NCI-H1105 treated with DMSO at 0.1 percent for 48 hours (cell line): Measurements from ENCODE around the gene ZNF385B.

Experiments used
- DNase-seq: peaks from one replicate; lab custom pipeline; 2025; lab: John Stamatoyannopoulos, UW

Gene ZNF385B

DNA sequence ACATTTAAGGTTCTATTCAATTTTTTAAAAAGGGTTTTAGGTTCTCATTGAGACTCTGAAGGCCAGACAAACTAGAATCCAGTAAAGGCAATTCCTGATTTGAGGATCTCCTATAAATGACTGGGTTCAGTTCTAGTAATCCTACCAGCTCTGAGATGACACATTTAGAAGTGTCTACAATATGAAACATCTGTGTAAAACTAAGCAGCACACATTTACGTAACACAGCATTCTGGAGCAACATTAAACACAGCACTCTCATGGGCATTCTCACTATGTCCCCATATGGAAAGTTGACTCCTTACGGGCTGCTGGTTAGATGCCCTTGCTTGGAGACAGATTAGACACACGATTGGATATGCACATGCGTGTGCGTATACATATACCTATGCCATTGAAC, 114.4 kb downstream of the ZNF385B start:
- DNase-seq = no peak

DNA sequence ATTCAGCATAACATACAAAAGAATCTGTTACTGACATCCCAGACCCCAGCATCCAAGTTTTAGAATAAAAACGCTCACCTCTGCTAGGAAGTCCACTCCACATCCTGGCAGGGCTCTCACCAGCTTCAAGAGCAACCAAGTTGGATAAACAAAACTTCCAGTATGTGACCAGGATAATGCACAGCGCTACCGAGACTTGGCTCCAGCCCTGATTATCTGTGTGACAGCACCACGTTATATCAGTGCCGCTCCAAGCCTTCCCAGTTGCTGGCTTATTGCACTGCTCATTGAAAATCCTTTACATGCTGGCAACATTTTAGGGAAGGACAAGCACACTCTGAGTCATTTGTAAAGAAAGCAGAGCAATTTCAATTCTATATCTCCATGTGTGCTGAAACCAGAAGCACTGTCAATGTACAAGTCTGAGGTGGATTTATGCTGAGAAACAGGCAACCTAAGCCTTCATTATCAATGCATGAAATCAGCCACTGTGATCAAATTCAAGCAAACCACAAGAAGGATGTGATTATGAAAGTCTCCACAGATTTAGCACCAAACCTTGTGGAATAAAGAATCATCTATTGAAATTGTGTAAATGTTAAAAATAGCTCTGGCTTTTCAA, 115.7 kb downstream of the ZNF385B start:
- DNase-seq = no peak

DNA sequence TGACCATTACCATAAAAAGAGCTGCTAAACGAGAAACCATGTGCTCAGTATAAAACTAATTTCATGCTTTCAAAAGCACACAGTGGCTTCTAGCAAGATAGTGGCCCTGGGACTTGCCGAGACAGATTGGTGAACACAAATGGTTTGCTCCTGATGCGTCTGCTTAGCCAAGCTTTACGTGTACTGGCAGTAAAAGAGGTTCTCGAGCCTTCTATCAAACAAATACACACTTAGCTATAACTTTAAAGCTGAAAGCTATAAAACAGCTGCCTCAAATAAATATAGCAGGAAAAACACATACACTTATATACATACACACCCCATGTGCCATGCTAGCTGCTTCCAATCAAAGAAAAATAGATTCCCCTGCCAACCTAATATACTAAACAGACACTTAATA, 117.0 kb downstream of the ZNF385B start:
- no peak for DNase-seq

DNA sequence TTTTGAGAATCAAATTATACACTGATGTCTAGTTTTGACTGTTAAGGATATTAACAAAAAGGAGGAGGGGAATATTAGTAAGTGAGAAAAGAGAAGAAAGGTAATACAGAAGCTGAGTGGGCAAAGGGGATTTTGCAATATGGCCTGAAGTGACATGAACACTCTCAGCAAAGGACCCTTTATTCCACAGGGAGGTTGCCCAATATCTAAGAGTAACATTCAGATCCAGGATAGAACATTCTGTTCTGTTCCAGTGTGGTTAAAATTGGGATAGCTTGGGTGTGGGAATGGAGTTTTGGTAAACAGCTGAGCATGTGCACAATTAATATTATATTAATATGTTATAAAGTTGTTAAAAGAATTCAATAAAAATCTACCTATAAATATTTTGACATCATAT, 120.1 kb downstream of the ZNF385B start:
- no peak for DNase-seq

GRCh38 chr2:179729966-179730365, 131.4 kb downstream of the ZNF385B start:
- DNase-seq = no peak

GRCh38 chr2:179726461-179727180, 134.8 kb downstream of the ZNF385B start:
- DNase-seq = no peak

GRCh38 chr2:179724403-179724802, 137.0 kb downstream of the ZNF385B start:
- no peak for DNase-seq

DNA sequence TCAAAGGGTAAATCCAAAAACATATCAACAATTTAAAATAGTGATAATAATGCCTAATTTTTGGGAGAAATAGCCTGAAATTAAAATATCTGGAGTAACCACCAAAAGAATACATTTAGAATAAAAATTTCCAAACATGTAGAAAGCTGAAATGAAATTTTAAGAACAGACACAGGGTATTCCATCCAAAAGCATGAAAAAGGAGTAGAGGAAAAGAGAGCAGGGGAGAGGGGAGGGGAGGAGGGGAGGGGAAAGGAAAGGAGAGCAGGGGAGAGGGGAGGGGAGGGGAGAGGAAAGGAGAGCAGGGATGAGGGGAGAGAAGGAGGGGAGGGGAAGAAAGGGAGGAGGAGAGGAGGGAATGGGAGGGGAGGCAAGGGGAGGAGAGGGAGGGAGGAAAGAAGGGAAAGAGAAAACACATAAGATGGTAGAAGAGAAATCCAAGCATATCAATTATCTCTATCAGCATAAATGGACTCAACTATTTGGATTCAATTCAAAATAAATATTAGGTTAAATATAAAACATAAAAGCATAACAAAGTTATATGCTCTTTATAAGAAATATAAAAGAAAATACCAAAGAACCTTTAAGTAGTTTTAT, 141.1 kb downstream of the ZNF385B start:
- DNase-seq = no peak

DNA sequence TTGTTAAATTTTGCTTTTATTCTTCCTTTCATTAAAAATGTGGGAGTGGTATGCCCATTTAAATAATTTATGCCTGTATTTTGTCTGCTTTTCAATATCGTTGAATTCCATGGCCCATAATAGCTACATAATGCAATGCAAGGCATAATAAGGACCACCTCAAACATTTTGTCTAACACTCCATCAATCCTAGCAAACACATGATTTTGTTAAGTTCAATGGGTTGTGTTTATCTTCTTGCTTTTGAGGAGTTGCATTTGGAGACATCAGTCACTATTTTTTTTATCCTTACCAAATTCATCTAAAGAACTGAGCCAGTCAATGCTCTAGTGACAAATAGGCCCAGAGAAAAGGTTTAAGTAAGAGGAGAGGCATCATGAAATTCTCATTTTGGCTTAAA, 145.5 kb downstream of the ZNF385B start:
- DNase-seq = no peak

- DNase-seq = no peak
These were observed 146.2 kb downstream of the ZNF385B start for GRCh38 chr2:179715196-179715595.

DNA sequence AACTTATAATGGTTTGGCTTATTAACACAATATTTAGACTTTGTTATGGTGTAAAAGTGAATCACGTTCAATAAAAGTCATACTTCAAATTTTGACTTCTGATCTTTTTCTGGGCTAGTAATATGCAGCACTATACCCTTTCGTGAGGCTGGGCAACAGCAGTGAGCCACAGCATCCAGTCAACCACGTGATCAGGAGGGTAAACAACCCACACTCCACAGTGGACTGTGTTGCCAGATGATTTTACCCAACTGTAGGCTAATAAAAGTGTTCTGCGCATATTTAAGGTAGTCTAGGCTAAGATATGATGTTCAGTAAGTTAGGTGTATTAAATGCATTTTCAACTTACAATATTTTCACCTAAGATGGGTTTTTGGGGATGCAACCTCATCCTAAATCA, 148.6 kb downstream of the ZNF385B start:
- no peak for DNase-seq

DNA sequence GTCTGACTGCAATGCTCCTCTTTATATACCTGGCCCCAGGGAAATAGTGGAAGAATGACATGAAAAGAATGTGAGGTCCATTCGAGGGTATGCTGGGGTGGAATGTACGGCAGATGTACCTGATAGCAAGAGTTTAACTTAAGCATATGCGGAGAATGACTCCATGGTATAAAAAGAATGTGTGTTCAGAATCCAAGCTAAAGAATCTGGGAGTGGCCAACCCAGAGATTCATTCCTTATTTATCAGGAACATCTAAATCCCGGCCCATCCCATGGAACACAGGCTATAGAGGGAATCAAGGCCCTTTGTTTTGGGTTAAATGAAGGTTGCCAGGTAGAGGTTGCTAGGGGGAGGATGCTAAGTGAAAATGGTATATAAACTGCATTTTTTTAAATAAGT, 150.0 kb downstream of the ZNF385B start:
- DNase-seq = no peak

GRCh38 chr2:179703702-179704101, 157.7 kb downstream of the ZNF385B start:
- DNase-seq = peak; percentile 64

DNA sequence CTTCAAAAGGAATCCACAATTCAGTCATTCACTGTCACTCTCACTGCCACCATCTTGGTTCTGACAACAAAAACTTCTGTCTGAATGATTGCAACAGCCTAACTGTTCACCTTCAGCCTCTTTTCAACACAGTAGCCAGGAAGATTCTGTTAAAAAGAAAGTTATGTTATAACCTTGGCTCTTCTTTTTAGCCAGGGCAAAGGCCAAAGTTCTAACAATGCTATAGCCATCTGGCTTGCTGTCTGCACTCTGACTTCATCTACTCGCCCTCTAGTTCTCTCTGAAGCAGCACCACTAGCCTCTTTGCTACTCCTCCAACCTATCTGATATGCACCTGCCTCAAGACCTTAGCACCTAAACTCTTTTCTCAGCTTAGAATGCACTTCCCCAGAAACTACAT, 158.5 kb downstream of the ZNF385B start:
- DNase-seq = no peak

DNA sequence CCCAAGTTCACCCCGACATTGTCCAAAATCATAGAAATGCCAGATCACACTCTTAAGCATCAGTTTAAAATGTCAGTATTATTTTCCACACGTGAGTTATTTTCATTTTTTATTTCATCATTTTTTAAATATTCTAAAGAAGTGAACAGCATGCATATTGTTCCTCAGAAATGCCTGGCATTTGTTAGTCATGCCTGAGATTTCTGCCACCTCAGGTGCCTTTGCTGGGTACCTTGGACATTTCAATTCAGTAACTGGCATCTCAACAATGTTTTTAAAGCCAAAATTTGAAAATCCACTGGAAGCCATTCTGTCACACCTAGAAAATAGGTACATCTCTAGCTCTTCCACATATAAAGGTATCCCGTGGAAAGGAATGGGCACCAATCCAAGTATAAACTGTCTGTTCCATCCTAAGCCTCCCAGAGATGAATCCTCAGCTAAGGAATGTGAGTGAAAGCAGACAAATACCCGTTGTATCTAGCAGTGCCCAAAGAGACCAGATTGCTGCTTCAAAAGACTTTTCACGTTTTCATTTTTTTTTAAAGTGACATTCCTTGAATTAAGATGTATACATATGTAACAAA, 159.8 kb downstream of the ZNF385B start:
- no peak for DNase-seq

GRCh38 chr2:179695486-179695885, 165.9 kb downstream of the ZNF385B start:
- no peak for DNase-seq

DNA sequence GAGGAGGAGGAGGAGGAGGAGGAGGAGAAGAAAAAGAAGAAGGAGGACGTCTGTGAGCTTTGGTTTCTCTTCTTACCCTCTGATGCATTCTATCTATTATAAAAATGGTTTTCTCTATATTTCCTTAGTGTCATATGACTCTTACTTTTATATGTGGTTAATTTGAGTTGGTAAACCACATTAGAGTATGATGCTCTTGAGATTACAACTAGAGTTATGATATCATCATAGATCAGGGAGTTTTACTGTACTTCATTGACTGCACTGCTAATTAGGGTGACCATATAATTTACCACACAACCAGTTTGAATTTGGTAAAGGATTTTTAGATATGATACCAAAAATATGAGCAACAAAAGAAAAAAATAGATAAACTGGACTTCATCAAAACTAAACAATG, 166.4 kb downstream of the ZNF385B start:
- no peak for DNase-seq

DNA sequence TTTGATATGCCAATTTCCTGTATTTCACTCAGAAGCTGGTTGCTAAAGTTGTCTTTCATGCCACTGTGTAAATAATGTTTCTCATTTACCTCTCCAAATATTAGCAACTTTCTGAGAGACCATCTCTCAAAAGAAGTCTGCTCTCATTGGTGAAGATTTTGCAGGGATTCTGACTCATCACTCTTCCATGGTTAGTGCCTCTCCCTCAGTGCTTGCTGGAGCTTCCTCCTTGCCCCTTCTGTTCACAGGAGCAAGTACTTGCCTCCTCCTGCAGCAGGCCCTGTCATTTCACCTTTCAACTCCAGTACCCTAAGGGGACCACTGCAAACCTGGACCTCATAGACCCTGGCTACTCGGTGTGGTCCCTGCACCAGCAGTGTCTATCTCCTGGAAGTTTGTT, 168.8 kb downstream of the ZNF385B start:
- no peak for DNase-seq

GRCh38 chr2:179692043-179692442, 169.4 kb downstream of the ZNF385B start:
- no peak for DNase-seq

DNA sequence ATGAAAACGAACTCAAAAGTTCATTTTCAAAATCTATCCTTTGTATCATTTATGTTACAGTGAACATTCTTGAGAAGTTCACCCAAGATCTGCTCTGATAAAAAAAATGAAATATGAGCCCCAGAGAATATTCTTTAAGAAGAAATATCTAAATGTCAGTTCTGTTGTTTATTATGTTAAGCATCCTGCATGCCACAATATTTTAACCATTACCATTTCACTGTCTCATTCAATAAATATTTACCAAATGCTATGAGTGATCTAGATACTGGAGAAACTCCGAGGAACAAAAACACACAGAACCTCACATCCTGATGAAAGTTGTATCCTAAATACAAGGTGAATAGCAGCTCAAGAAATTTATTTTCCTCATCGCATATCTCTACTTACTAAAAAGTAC, 170.2 kb downstream of the ZNF385B start:
- no peak for DNase-seq

DNA sequence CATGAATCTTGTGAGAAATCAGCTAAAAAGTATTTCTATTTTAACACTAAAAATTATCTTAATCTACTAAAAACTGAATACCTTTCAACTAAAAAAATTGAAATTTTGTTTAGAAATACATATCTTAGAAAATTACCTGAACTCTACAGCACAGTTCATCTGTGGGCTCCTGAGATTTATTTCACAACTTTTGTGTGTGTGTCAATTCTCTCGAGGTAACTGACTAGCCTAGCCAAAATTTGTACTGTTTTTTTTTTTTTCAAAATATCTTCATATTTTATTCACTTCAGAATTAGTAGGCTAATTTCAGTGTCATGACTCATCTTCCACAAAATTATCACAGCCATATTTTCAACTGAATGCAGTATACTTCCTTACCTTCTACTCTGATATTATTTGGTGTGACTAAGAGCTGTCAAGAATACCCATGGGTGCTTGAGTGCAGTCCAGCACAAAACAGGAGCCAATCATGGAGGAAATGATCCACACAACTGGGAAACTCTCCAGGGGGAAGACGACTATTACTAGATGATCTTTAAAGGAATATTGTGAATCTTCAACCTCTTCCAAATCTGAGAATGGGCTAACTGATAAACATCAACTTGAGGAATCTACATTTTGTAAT, 174.6 kb downstream of the ZNF385B start:
- no peak for DNase-seq

- DNase-seq = no peak
These were observed 175.3 kb downstream of the ZNF385B start for GRCh38 chr2:179686069-179686468.

GRCh38 chr2:179685146-179685545, 176.3 kb downstream of the ZNF385B start:
- no peak for DNase-seq
